Small intestine (tissue), 7 donors: ENCODE measurements around the gene ZNF300. TPM values are rescaled to one million over a fixed set of nuclear protein-coding genes. Genes with fewer than 3 reads are reported as not detected.
"Not testable (repeated sequence)": the region's sequence is repeated elsewhere in the genome, so short reads cannot be mapped to it uniquely, and the experiment has no call there.

Experiments
- DNase-seq, 2 donors: peaks; one replicate each; pipeline versions ENCODE4 v3.0.0 to v3.0.0-alpha.2; 2013
- FAIRE-seq: peaks from 2 replicates; lab custom pipeline; 2012; peaks lifted over from hg19 to GRCh38; lab: Jason Lieb, UNC
- H3K27ac ChIP-seq, 3 donors: one replicate each; pipeline ENCODE4 v1.5.1; 2013; ENCODE audit warnings: low read length in 2 of 3, mild to moderate bottlenecking in 2 of 3, control low read depth in 1 of 3, inconsistent platforms in 1 of 3, low read depth in 1 of 3, moderate library complexity in 1 of 3
- H3K27me3 ChIP-seq, 3 donors: one replicate each; pipeline ENCODE4 v1.6.1; 2013; ENCODE audit warnings: low read length in 3 of 3, inconsistent platforms in 1 of 3; ENCODE audit not compliant: control insufficient read depth in 3 of 3, insufficient read depth in 3 of 3
- H3K36me3 ChIP-seq, 3 donors: one replicate each; pipeline ENCODE4 v1.6.1; 2013; ENCODE audit warnings: low read length in 3 of 3, inconsistent platforms in 1 of 3, low read depth in 1 of 3, mild to moderate bottlenecking in 1 of 3, moderate library complexity in 1 of 3; ENCODE audit not compliant: control insufficient read depth in 3 of 3, insufficient read depth in 2 of 3
- H3K4me1 ChIP-seq, 3 donors: one replicate each; pipeline ENCODE4 v1.6.1; 2013; ENCODE audit warnings: low read length in 2 of 3, inconsistent platforms in 1 of 3, low read depth in 1 of 3, mild to moderate bottlenecking in 1 of 3, moderate library complexity in 1 of 3; ENCODE audit not compliant: control insufficient read depth in 3 of 3, insufficient read depth in 2 of 3
- H3K4me3 ChIP-seq, 3 donors: one replicate each; pipeline ENCODE4 v1.5.1; 2013; ENCODE audit warnings: low read length in 3 of 3, control low read depth in 1 of 3, inconsistent platforms in 1 of 3, low read depth in 1 of 3, mild to moderate bottlenecking in 1 of 3, moderate library complexity in 1 of 3
- H3K9me3 ChIP-seq, 2 donors: one replicate each; pipeline ENCODE4 v1.6.1; 2013; ENCODE audit warnings: low read depth in 1 of 2, low read length in 1 of 2; ENCODE audit not compliant: control insufficient read depth in 2 of 2, insufficient read depth in 1 of 2
- WGBS, 3 donors: extraction: QIAGEN DNeasy Blood & Tissue Kit; methylation state at CpG; one replicate each; pipeline ENCODE4 v1.1.7; 2013; 5-methylcytosine and 5-hydroxymethylcytosine counted together
- polyA plus RNA-seq, 4 donors: library from polyadenylated mRNA; stranded (reverse) in 3 of 4; unstranded in 1 of 4; fragments of 200-250 nt in 3 of 4; fragments of 120-200 nt in 1 of 4; gene quantifications; one replicate each; pipeline versions ENCODE4 v1.2.1 to v1.2.3, GENCODE V29; 2013
- donor health status: healthy with polysubstance abuse.
- donor health status: control.
- donor health status: control.
- donor health status: Bipolar disorder and iron deficiency.
- donor health status: healthy.

Gene ZNF300
- polyA plus RNA-seq, 4 donors = 0.54 to 11.3 (median 3.3) TPM

GRCh38 chr5:150853561-150853960 is 51.2 kb downstream of the ZNF300 start:
- H3K36me3 ChIP-seq = no peaks in the 10 kb centered on the region
- peak in 1 of 2 donors; percentile 2 for DNase-seq
- no peak for FAIRE-seq
- no peaks in the 10 kb centered on the region for H3K9me3 ChIP-seq
- H3K27ac ChIP-seq = no peak overlapping the region
- WGBS, 3 donors = 70 to 81% (median 70%) methylated on average over 2 of the region's 2 CpGs
- no peak overlapping the region for H3K4me3 ChIP-seq
- H3K27me3 ChIP-seq = no peaks in the 10 kb centered on the region
- H3K4me1 ChIP-seq = no peaks in the 10 kb centered on the region

- no peak for FAIRE-seq
- Histone ChIP-seq H3K36me3 (no peaks in the 10 kb centered on the region), H3K4me1 (no peaks in the 10 kb centered on the region), H3K27ac (no peak overlapping the region), H3K9me3 (no peaks in the 10 kb centered on the region), H3K4me3 (no peak overlapping the region), H3K27me3 (no peaks in the 10 kb centered on the region)
- 59 to 72% (median 63%) methylated on average over 3 of the region's 3 CpGs for WGBS, 3 donors
- no peak for DNase-seq
Observed at GRCh38 chr5:150851039-150851438, 53.7 kb downstream of the ZNF300 start.

GRCh38 chr5:150848271-150848670 is 56.5 kb downstream of the ZNF300 start:
- Histone ChIP-seq H3K27me3 (no peaks in the 10 kb centered on the region), H3K4me1 (no peaks in the 10 kb centered on the region), H3K4me3 (no peak overlapping the region), H3K27ac (no peak overlapping the region), H3K9me3 (no peaks in the 10 kb centered on the region), H3K36me3 (no peaks in the 10 kb centered on the region)
- DNase-seq = no peak
- 64 to 79% (median 73%) methylated on average over 4 of the region's 4 CpGs for WGBS, 3 donors
- FAIRE-seq = no peak

GRCh38 chr5:150847334-150847695 is 57.5 kb downstream of the ZNF300 start:
- H3K36me3 ChIP-seq = no peaks in the 10 kb centered on the region
- H3K27ac ChIP-seq = no peak overlapping the region
- 49 to 57% (median 55%) methylated on average over 5 of the region's 5 CpGs for WGBS, 3 donors
- H3K9me3 ChIP-seq = no peaks in the 10 kb centered on the region
- no peaks in the 10 kb centered on the region for H3K27me3 ChIP-seq
- H3K4me1 ChIP-seq = no peaks in the 10 kb centered on the region
- FAIRE-seq (no peak), DNase-seq (peak in 1 of 2 donors; percentile 2)
- no peak overlapping the region for H3K4me3 ChIP-seq

- no peak overlapping the region for H3K4me3 ChIP-seq
- no peaks in the 10 kb centered on the region for H3K27me3 ChIP-seq
- no peaks in the 10 kb centered on the region for H3K4me1 ChIP-seq
- FAIRE-seq (no peak), DNase-seq (peak; percentile 87 to 91)
- no peaks in the 10 kb centered on the region for H3K9me3 ChIP-seq
- no peak overlapping the region for H3K27ac ChIP-seq
- 52 to 61% (median 53%) methylated on average over 22 of the region's 22 CpGs for WGBS, 3 donors
- no peaks in the 10 kb centered on the region for H3K36me3 ChIP-seq
Observed at GRCh38 chr5:150846654-150847333, 58.0 kb downstream of the ZNF300 start.

GRCh38 chr5:150846308-150846653 is 58.5 kb downstream of the ZNF300 start, which contains the start of gene IRGM:
IRGM (plus strand) TSS chr5:150846521; CDS start chr5:150848124, 1,603 bp downstream.
- not testable (repeated sequence) for H3K4me1 ChIP-seq, H3K27ac ChIP-seq, DNase-seq, H3K9me3 ChIP-seq, H3K36me3 ChIP-seq, FAIRE-seq, H3K27me3 ChIP-seq, H3K4me3 ChIP-seq
- 74 to 79% (median 75%) methylated on average over 3 of the region's 3 CpGs for WGBS, 3 donors

- not testable (repeated sequence) for H3K9me3 ChIP-seq, H3K4me3 ChIP-seq, H3K36me3 ChIP-seq, H3K27me3 ChIP-seq, H3K4me1 ChIP-seq, DNase-seq, H3K27ac ChIP-seq, FAIRE-seq
- 86 to 95% (median 88%) methylated on average over 18 to 32 of the region's 32 CpGs for WGBS, 3 donors
Observed at GRCh38 chr5:150845185-150845859, 59.5 kb downstream of the ZNF300 start.
